CD4-positive, alpha-beta T cell treated with Interleukin-15 for 1 hour (primary cell): ENCODE results near the gene CELA3B.
A peak's percentile ranks its signal among the peaks of the same experiment; 100 is the strongest.
"Not testable (repeated sequence)": the region's sequence is repeated elsewhere in the genome, so short reads cannot be mapped to it uniquely, and the experiment has no call there.

ENCODE experiments used
- DNase-seq: peaks from one replicate; pipeline ENCODE4 v3.0.0-alpha.2; 2020

CELA3B gene

DNA sequence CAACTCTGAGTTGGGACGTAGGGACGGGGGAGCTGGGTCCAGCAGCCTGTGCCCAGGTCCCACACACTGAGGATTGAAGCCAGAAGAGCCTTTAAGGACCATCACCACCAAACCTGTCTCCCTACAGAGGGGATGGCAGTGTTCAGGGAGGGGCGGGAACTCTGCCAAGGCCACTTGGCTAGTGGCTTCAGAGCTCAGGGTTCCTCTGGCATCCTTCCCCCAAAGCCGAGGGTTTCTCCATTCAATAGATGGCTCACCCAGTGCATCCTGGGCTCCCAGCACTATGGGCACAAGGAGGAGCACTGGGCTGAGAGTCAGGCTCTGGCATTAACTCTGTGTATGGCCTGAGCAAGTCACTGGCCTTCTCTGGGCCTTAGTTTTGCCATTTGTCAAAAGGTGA, 4.4 kb downstream of the CELA3B start:
- not testable (repeated sequence) for DNase-seq

DNA sequence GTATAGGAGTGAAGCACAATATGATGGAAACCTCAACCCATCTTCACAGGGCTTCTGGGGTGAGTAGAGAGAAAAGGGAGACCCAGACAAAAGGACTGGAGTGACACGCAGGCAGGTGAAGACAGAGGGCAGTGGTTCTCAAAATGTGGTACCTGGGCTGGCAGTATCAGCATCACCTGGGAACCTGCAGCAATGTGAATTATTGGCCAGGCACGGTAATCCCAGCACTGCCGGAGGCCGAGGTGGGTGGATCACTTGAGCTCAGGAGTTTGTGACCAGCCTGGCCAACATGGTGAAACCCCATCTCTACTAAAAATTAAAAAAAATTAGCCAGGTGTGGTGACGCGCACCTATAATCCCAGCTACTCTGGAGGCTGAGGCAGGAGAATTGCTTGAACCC, 5.3 kb downstream of the CELA3B start:
- DNase-seq, result not testable (repeated sequence)

DNA sequence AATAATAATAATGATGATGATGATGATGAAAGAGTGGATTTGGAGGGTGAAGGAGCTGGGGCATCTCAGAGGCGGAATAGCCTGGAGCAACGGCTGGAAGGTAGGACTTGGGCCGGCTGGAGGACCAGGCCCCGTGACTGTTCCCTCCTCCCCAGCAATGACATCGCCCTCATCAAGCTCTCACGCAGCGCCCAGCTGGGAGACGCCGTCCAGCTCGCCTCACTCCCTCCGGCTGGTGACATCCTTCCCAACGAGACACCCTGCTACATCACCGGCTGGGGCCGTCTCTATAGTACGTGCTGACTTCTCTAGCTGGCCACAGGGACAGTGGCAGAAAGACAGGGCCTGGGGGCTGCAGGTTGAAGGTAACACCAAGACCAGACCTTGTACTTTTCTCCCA, 6.7 kb downstream of the CELA3B start:
- not testable (repeated sequence) for DNase-seq

DNA sequence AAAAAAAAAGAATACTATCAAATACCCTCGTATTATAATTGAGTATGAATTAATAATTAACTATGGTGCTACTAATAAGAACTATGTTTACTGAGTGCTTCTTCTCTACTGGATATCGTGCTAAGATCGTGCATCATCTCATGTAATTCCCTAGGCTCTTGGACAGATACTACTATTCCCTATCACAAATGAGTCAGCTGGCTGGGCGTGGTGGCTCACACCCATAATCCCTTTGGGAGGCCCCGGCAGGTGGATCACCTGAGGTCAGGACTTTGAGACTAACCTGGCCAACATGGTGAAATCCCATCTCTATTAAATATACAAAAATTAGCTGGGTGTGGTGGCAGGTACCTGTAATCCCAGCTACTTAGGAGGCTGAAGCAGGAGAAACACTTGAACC, 9.1 kb downstream of the CELA3B start:
- not testable (repeated sequence) for DNase-seq

DNA sequence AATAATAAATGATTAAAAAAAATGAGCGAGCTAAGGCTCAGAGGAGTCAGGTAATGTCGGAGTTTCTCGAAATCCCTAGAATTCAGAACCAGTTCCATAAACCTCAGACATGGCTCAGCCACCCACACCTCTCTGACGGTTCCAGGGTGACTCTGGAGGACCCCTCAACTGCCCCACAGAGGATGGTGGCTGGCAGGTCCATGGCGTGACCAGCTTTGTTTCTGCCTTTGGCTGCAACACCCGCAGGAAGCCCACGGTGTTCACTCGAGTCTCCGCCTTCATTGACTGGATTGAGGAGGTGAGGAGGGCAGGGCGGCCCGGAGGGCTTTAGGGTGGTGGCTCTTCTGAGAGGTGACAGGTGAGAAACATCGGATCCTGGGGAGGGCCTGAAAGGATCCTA, 9.6 kb downstream of the CELA3B start:
- not testable (repeated sequence) for DNase-seq

DNA sequence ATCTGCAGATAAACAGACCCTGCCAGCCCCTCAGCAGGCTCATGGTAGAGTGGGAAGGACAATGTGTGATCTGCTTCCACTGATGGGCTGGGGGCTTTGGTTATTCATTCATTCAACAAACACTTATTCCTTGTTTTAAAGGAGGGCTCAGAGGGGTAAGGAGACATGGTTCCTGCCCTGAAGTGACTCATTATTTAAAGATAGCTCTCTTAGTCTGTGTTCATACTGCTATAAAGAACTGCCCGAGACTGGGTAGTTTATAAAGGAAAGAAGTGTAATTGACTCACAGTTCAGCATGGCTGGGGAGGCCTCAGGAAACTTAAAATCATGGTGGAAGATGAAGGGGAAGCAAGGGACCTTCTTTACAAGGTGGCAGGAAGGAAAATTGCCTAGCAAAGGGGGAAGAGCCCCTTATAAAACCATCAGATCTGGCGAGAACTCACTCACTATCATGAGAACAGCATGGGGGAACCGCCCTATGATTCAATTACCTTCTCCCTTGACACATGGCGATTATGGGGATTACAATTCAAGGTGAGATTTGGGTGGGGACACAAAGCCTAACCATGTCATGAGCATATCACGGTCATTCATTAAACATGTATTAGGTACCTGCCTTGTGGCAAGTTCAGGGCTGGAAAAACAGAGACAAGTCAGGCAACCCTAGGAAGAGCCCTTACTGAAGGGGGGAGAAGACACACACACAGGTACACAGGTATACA, 13.0 kb downstream of the CELA3B start:
- DNase-seq, result not testable (repeated sequence)

DNA sequence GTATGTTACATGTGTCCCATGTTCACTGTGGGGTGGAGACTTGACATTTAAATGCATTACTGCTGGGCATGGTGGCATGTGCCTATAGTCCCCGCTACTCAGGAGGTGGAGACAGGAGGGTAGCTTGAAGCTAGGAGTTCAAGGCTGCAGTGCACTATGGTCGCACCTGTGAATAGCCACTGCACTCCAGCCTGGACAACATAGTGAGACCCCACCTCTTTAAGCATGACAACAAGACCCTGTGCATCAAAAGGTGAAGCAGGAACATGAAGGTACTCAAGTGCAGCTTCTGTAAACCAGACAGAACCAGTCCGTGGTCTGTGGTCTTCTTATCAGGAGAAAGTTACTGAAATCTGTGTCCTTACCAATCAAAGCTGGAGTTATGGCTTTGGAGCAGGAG, 15.4 kb downstream of the CELA3B start:
- not testable (repeated sequence) for DNase-seq

DNA sequence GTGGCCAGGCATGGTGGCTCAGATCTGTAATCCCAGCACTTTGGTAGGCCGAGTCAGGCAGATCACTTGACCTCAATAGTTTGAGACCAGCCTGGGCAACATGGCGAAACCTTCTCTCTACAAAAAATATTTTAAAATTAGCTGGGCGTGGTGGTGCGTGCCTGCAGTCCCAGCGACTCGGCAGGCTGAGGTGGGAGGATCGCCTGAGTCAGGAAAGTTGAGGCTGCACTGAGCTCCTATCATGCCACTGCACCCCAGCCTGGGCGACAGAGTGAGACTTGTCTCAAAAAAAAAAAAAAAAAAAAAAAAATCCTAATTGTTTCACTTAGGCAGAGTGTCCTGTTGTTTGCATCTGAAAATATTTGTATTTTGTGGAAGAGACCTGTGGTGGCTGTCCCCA, 17.9 kb downstream of the CELA3B start:
- DNase-seq, result not testable (repeated sequence)

DNA sequence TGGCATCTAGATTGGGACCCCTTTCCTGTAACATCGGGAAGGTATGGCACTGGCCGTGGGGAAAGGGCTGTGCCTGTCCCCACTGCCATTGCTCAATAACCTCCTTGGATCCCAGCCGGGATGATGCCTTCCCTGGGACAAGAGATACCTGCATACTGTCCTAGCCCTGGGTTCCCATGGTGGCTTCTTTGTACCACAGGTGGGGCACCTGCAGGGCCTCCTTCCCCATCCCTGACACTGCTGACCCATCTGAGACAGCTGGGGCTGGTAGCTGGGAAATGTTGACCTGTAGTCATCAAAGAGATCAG, 19.8 kb downstream of the CELA3B start:
- not testable (repeated sequence) for DNase-seq

DNA sequence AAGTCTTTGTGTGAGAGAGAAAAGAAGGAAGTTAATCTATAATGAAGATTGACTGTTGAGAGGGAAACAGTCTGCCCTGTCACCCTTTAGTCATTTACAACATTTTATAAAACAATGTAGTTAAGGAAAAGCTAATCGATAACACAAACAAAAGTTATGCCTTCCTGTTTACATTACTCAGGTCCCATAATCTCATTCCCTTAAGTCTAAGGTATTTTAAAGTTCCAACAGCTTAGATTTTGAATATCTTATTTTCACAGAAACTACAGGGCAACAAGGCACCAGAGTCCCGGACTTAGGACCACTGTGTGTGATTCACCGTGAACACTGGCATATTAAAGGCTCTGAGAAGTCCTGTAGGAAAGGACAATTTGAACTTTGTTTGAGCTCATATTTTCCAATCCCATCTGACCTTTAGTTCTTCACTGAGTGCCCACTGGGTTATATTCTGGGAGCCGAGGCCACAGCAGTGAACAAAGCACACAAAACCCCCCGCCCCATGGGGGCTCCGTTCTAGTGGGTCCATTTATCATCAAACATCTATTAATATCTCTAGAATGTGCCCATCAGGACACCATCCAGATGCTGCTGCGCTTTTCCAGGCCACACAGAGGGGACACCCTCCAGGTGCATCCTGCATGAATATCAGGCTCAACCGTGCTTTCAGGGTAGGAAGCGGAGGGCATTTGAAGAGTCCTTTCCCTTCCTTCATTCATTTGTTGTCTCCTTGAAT, 21.2 kb downstream of the CELA3B start:
- DNase-seq, result not testable (repeated sequence)

DNA sequence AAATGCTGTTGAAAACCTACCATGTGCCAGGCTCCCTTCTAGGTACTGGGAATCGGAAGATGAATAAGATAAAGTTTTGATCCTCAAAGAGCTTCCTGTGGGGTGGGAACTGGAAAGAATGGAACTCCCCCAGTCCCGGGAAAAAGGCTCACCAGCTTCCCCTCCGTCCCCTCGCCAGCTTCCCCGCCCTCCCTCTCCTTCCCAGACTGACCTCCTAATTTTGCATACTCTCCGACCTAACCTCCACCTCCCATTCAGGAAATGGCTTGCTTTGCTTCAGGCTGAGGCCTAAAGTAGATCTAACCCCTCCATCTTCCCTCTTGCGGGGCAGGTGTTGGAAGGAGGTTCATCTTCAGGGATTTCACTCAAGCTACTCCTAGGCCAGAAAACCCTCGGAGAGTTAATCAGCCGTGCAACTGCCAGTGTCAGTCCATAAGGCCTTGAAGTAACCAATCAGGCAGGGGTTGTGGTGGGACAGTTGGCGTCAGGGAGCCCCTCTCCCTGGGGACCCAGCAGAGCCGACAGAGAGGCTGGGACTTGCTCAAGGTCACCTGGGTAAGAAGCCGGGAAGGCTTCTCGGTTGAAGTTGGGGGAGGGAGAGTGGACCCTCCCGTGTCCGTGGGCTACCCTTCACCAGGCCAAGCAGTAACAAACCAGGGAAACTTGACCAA, 21.9 kb downstream of the CELA3B start:
- not testable (repeated sequence) for DNase-seq

DNA sequence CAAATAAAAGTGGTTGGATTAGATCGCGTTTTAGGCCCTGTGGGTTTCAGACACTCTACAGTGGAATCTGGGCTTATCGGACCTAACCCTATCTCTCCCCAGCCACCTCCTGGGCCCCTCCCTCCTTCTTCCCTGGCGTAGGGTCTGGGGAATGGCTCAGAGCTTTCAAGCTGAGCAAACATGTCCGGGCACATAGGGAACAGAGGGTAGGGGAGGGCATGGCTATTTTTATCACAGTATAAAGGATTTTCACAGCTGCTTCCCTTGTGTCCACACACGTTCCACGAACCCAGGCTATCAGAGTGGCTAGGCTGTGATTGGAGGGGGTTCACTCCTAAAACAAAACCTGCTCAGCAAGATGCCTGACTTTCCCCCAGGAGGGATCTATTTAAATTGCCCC, 22.8 kb downstream of the CELA3B start:
- not testable (repeated sequence) for DNase-seq

DNA sequence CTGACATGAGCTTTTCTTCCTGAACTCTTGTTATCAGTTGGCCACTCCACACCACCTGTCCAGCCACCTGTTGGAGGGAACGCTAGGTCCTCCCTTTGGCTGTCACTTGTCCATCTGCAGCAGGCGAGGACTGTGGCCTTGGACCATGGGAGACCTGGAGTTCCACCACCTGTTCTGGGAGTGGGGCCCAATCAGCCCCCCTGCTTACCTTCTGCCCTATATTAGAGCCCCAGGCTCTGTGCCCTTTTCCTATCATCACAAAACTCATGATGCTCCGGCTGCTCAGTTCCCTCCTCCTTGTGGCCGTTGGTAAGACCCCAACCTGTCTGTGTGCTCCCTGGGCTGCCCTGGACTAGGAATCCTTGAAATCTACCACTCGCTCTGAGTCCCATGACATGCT, 24.6 kb downstream of the CELA3B start, which contains the start of gene CELA3A:
TSS of gene CELA3A (plus strand) at position 249 of the 400 bp plus-strand sequence. CDS start at position 267, 18 bp downstream.
- DNase-seq, result no peak

DNA sequence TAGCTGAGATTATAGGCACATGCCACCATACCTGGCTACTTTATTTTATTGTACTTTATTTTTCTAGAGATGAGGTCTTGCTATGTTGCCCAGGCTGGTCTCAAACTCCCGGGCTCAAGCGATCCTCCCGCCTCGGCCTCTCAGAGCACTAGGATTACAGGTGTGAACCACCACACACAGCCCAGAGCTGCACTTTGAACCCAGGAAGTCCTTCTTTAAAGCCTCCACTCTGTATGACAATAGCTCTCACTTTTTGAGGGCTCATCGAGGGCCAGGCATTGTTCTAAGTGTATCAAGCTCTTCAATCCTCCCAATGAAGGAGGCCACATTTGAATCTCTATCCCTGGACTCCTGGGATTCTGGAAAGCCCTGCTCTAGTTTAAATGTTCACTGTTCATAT, 25.6 kb downstream of the CELA3B start:
- DNase-seq, result not testable (repeated sequence)

DNA sequence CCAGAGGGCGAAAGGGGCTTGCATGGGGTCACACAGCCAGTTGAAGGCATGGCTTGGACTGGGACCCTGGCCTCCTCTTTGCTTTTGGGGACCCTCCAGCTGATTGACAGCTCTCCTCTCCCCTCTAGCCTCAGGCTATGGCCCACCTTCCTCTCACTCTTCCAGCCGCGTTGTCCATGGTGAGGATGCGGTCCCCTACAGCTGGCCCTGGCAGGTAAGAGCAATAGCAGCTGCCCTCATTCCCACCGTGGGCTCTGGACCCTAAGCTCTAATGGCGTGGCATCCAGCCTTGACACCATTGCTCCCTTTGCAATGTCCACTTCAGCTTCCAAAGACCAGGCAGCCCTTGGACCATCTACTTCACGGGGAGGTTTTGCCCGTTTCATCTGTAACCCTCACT, 26.1 kb downstream of the CELA3B start:
- DNase-seq, result not testable (repeated sequence)

DNA sequence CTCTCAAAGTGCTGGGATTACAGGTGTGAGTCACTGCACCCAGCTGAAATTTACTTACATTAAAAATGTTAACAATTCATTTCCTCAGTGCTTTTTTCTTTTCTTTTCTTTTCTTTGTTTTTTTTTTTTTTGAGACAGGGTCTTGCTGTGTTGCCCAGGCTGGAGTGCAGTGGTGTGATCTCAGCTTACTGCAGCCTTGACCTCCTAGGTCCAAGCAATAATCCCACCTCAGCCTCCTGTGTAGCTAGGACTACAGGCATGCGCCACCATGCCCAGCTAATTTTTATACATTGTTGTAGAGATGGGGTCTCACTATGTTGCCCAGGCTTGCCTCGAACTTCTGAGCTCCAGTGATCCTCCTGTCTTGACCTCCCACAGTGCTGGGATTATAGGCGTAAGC, 27.1 kb downstream of the CELA3B start:
- DNase-seq, result not testable (repeated sequence)

DNA sequence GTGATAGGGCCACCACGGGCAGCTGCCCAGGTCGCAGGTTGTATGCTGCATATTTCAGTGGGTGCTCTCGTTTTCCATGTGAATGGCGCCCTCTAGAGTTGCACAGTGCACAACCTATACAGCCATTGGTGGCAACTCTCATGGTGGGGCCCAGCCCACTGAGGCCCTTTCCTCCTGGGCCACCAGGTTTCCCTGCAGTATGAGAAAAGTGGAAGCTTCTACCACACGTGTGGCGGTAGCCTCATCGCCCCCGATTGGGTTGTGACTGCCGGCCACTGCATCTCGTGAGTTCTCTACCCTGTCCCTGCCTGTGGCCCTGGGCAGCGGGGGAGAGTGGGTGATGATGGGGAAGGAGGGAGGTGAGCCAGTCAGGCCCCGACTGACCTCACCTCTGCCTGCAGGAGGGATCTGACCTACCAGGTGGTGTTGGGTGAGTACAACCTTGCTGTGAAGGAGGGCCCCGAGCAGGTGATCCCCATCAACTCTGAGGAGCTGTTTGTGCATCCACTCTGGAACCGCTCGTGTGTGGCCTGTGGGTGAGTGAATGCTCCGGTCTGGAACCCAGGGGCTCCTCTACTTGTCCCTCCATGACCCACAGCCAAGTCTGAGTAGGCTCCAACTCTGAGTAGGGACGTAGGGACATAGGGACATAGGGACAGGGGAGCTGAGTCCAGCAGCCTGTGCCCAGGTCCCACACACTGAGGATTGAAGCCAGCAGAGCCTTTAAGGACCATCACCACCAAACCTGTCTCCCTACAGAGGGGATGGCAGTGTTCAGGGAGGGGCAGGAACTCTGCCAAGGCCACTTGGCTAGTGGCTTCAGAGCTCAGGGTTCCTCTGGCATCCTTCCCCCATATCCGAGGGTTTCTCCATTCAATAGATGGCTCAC, 28.7 kb downstream of the CELA3B start:
- DNase-seq, result peak; percentile 22

DNA sequence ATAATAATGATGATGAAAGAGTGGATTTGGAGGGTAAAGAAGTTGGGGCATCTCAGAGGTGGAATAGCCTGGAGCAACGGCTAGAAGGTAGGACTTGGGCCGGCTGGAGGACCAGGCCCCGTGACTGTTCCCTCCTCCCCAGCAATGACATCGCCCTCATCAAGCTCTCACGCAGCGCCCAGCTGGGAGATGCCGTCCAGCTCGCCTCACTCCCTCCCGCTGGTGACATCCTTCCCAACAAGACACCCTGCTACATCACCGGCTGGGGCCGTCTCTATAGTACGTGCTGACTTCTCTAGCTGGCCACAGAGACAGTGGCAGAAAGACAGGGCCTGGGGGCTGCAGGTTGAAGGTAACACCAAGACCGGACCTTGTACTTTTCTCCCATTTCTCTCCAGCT, 29.9 kb downstream of the CELA3B start:
- not testable (repeated sequence) for DNase-seq

DNA sequence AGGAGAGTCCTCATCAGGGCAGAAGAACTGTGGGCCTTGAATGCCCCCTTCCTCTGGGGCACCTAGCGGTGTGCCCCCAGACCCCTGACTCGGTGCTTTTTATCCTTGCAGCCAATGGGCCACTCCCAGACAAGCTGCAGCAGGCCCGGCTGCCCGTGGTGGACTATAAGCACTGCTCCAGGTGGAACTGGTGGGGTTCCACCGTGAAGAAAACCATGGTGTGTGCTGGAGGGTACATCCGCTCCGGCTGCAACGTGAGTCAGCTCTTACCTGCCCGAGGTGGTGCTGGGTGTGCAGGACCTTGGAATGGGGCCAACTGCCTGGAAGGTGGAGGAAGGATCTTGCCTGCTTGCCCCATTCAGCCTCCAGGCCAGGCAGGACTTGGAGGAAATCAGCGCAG, 30.4 kb downstream of the CELA3B start:
- not testable (repeated sequence) for DNase-seq

DNA sequence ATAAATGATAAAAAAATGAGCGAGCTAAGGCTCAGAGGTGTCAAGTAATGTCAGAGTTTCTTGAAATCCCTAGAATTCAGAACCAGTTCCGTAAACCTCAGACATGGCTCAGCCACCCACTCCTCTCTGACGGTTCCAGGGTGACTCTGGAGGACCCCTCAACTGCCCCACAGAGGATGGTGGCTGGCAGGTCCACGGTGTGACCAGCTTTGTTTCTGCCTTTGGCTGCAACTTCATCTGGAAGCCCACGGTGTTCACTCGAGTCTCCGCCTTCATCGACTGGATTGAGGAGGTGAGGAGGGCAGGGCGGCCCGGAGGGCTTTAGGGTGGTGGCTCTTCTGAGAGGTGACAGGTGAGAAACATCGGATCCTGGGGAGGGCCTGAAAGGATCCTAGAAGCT, 32.7 kb downstream of the CELA3B start:
- DNase-seq, result not testable (repeated sequence)

DNA sequence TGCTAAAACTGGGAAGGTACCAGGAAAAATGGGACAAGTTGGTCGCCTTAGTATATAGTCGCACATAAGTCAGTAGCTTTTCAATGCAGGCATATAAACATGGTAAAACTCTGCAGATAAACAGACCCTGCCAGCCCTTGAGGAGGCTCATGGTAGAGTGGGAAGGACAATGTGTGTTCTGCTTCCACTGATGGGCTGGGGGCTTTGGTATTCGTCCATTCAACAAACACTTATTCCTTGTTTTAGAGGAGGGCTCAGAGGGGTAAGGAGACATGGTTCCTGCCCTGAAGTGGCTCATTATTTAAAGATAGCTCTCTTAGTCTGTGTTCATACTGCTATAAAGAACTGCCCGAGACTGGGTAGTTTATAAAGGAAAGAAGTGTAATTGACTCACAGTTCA, 35.9 kb downstream of the CELA3B start:
- DNase-seq, result not testable (repeated sequence)

DNA sequence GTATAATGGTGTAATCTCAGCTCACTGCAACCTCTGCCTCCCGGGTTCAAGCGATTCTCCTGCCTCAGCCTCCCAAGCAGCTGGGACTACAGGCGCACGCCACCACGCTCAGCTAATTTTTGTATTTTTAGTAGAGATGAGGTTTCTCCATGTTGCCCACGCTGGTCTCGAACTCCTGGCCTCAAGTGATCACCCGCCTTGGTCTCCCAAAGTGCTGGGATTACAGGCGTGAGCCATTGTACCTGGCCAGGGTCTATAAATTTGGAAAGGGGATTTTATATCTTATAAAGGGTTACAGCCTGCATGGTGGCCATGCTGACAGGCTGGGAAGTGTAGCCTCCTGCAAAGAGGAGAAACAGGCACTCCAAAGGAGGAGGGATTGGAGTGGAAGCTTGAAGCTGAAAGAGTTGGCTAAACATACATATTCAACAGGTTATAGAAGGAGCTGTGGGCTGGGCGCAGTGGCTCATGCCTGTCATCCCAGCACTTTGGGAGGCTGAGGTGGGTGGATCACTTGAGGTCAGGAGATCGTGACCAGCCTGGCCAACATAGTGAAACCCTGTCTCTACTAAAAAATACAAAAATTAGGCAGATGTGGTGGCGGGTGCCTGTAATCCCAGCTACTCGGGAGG, 37.9 kb downstream of the CELA3B start:
- DNase-seq, result not testable (repeated sequence)
